Transverse colon (tissue), 4 donors: ENCODE data around the gene EVI5L.

Experiments used
- CTCF ChIP-seq, 5 experiments: fragments of 200-600 bp in 3 of 5; fragments of 450-650 bp in 2 of 5; sonication (generic) in 3 of 5; IDR thresholded peaks; 1 replicate in 2 of 5; 2 replicates in 3 of 5; pipeline ENCODE4 v1.5.1; 2016 to 2017; ENCODE audit warnings: antibody characterized with exemption in 5 of 5, inconsistent platforms in 3 of 5, mild to moderate bottlenecking in 2 of 5, moderate library complexity in 1 of 5
- POLR2AphosphoS5 ChIP-seq, 3 donors: sonication (generic); formaldehyde crosslinking; IDR thresholded peaks; one replicate each; pipeline ENCODE4 v1.6.1; 2016; ENCODE audit warnings: antibody characterized with exemption in 3 of 3

GRCh38 chr19:7879111-7879807 lies 49.2 kb downstream of the EVI5L start:
- TF ChIP-seq POLR2AphosphoS5 (IDR thresholded peaks at IDR 0.05) (no peak), CTCF (IDR thresholded peaks at IDR 0.05) (no peak)
